Measurements from ENCODE around the gene SLC25A44.
"Not testable (repeated sequence)": the region's sequence is repeated elsewhere in the genome, so short reads cannot be mapped to it uniquely, and the experiment has no call there.

DNA sequence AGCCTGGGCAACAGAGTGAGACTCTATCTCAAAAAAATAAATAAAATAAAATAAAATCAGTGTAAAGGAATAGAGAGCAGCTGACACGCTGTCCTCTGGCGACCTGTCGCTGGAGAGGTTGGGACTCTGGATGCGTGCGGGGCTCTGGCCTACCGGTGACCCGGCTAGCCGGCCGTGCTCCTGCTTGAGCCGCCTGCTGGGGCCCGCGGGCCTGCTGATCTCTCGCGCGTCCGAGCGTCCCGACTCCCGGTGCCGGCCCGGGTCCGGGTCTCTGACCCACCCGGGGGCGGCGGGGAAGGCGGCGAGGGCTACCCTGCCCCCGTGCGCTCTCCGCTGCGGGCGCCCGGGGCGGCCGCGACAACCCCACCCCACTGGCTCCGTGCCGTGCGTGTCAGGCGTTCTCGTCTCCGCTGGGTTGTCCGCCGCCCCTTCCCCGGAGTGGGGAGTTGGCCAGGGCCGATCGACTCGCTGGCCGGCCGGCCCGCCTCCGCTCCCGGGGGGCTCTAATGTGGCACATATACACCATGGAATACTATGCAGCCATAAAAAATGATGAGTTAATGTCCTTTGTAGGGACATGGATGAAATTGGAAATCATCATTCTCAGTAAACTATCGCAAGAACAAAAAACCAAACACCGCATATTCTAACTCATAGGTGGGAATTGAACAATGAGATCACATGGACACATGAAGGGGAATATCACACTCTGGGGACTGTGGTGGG lies 22.6 kb downstream of the SLC25A44 start:
- TF ChIP-seq CTCF, EP300, POLR2AphosphoS5, POLR2A (IDR thresholded peaks at IDR 0.05): not testable (repeated sequence)

Data from stomach (tissue), 4 donors.